HepG2 (cell line): ENCODE results near the gene FANCE. TPM values are rescaled to one million over a fixed set of nuclear protein-coding genes. Genes with fewer than 3 reads are reported as not detected.

ENCODE experiments used
- ARNTL ChIP-seq: sonication (generic); formaldehyde crosslinking; IDR thresholded peaks from 2 replicates; pipeline ENCODE4 v1.4.0; 2020; ENCODE audit warnings: mild to moderate bottlenecking, missing genetic modification reagents
- BATF2 ChIP-seq: sonication (generic); formaldehyde crosslinking; IDR thresholded peaks from 2 replicates; pipeline ENCODE4 v1.8.0; 2022; ENCODE audit warnings: mild to moderate bottlenecking, missing genetic modification reagents, moderate library complexity
- CREBL2 ChIP-seq: sonication (generic); formaldehyde crosslinking; IDR thresholded peaks from 2 replicates; pipeline ENCODE4 v1.8.1; 2023; ENCODE audit warnings: missing genetic modification reagents, mild to moderate bottlenecking, borderline replicate concordance
- DBP ChIP-seq: sonication (generic); formaldehyde crosslinking; IDR thresholded peaks from 2 replicates; pipeline ENCODE4 v1.4.0; 2020; ENCODE audit warnings: missing genetic modification reagents; ENCODE audit errors: not compliant biosample characterization
- EHMT2 ChIP-seq: fragments of 200-600 bp; sonication (generic); IDR thresholded peaks from 2 replicates; pipeline ENCODE4 v1.7.0; 2017; ENCODE audit warnings: antibody characterized with exemption, low read depth, low read length, borderline replicate concordance
- HNRNPUL1 ChIP-seq: fragments of 200-400 bp; formaldehyde crosslinking; IDR thresholded peaks from 2 replicates; pipeline ENCODE4 v1.6.1; 2017; ENCODE audit warnings: low read depth, mild to moderate bottlenecking, low read length, moderate library complexity
- ISL2 ChIP-seq: sonication (generic); formaldehyde crosslinking; IDR thresholded peaks from 2 replicates; pipeline ENCODE4 v1.5.0; 2020; ENCODE audit warnings: missing genetic modification reagents
- JDP2 ChIP-seq: sonication (generic); formaldehyde crosslinking; IDR thresholded peaks from 2 replicates; pipeline ENCODE4 v1.8.1; 2022; ENCODE audit warnings: missing genetic modification reagents, borderline replicate concordance
- KLF15 ChIP-seq: sonication (generic); formaldehyde crosslinking; IDR thresholded peaks from 2 replicates; pipeline ENCODE4 v1.8.1; 2023; ENCODE audit warnings: borderline replicate concordance, mild to moderate bottlenecking, inconsistent platforms, missing genetic modification reagents, mixed read lengths
- MNT ChIP-seq: fragments of 450-650 bp; IDR thresholded peaks from 2 replicates; pipeline ENCODE4 v1.6.1; 2016
- MTA3 ChIP-seq: sonication (generic); formaldehyde crosslinking; IDR thresholded peaks from 2 replicates; pipeline ENCODE4 v1.4.0; 2020; ENCODE audit warnings: missing genetic modification reagents
- NR2F2 ChIP-seq: IDR thresholded peaks from 2 replicates; pipeline ENCODE4 v1.6.1; 2012; ENCODE audit warnings: low read depth, inconsistent platforms, borderline replicate concordance
- PRPF4 ChIP-seq: fragments of 200-400 bp; formaldehyde crosslinking; IDR thresholded peaks from 2 replicates; pipeline ENCODE4 v1.6.1; 2016; ENCODE audit warnings: low read length, low read depth; ENCODE audit not compliant: poor library complexity, severe bottlenecking
- SRSF4 ChIP-seq: fragments of 200-400 bp; formaldehyde crosslinking; IDR thresholded peaks from one replicate; pipeline ENCODE4 v1.6.1; 2018; ENCODE audit warnings: mild to moderate bottlenecking, low read depth, low read length, moderate library complexity; ENCODE audit not compliant: poor library complexity, severe bottlenecking
- ZBTB37 ChIP-seq: sonication (generic); formaldehyde crosslinking; IDR thresholded peaks from 2 replicates; pipeline ENCODE4 v1.4.0; 2020; ENCODE audit warnings: mild to moderate bottlenecking, missing genetic modification reagents
- ZC3H4 ChIP-seq: sonication (generic); formaldehyde crosslinking; IDR thresholded peaks from 2 replicates; pipeline ENCODE4 v1.4.0; 2020; ENCODE audit warnings: missing genetic modification reagents, borderline replicate concordance
- ZFP1 ChIP-seq: IDR thresholded peaks from 2 replicates; pipeline ENCODE4 v1.6.1; 2016
- ZMAT3 ChIP-seq: sonication (generic); formaldehyde crosslinking; conservative IDR thresholded peaks from 2 replicates; pipeline ENCODE4 v1.7.0; 2021; ENCODE audit warnings: missing genetic modification reagents
- ZNF557 ChIP-seq: sonication (generic); formaldehyde crosslinking; IDR thresholded peaks from 2 replicates; pipeline ENCODE4 v1.4.0; 2020; ENCODE audit warnings: missing genetic modification reagents
- ZNF710 ChIP-seq: sonication (generic); formaldehyde crosslinking; IDR thresholded peaks from 2 replicates; pipeline ENCODE4 v1.5.0; 2020; ENCODE audit warnings: mild to moderate bottlenecking, missing genetic modification reagents, borderline replicate concordance
- ZNF768 ChIP-seq: sonication (generic); formaldehyde crosslinking; IDR thresholded peaks from 2 replicates; pipeline ENCODE4 v1.4.0; 2020; ENCODE audit warnings: missing genetic modification reagents
- polyA plus RNA-seq, 8 experiments: library from polyadenylated mRNA; depleted of rRNA in 3 of 8; stranded (reverse) in 7 of 8; unstranded in 1 of 8; fragments of >200 nt; fragmentation: Illumina TruSeq in 4 of 8; extraction: Trizol in 4 of 8; gene quantifications; 2 replicates each; pipeline versions ENCODE4 v1.2.1 to v1.2.3, GENCODE V29; 2011 to 2016; ENCODE audit warnings: low read depth in 4 of 8, missing spikeins in 1 of 8, mixed read lengths in 1 of 8; ENCODE audit not compliant: insufficient read depth in 1 of 8
- total RNA-seq, 5 experiments: library from RNA; depleted of rRNA; stranded (reverse); fragments of >200 nt; fragmentation: Illumina TruSeq; extraction: Trizol; gene quantifications; 2 replicates each; pipeline ENCODE4 v1.2.3, GENCODE V29; 2016; ENCODE audit warnings: low read depth in 1 of 5

Gene FANCE
- total and polyA plus RNA-seq, 2 of the 13 experiments (the other 11 are each of a cell fraction or from before 2014, with no cell fraction given), result 7.1 to 11.2 TPM

GRCh38 chr6:35468181-35468979 lies 16.2 kb downstream of the FANCE start, which contains the start of gene RPL10A (continued):
- peak; percentile 50 for TF ChIP-seq DBP (CRISPR knock-in tag)
- TF ChIP-seq ISL2, result peak; percentile 89
- no peak for TF ChIP-seq JDP2 (CRISPR knock-in tag)
- TF ChIP-seq BATF2 (CRISPR knock-in tag), result peak; percentile 93; the same call in 1 of the 2 replicates
- no peak for TF ChIP-seq PRPF4
- TF ChIP-seq MTA3 (CRISPR knock-in tag), result no peak
- peak; percentile 83 for TF ChIP-seq ARNTL (CRISPR knock-in tag)
- TF ChIP-seq KLF15, result peak; percentile 91; the same call in 1 of the 2 replicates
- no peak for TF ChIP-seq SRSF4
- TF ChIP-seq EHMT2, result no peak
- peak; percentile 68; the same call in 1 of the 2 replicates for TF ChIP-seq NR2F2
- peak; percentile 62; the same call in 1 of the 2 replicates for TF ChIP-seq HNRNPUL1
- TF ChIP-seq ZBTB37, result 0 out of 2 replicates have a peak, but pooled peaks have one; percentile 5
- peak; percentile 81; the same call in 1 of the 2 replicates for TF ChIP-seq ZNF710 (CRISPR knock-in tag)
- no peak for TF ChIP-seq MNT
- peak; percentile 97 for TF ChIP-seq ZMAT3 (CRISPR knock-in tag)
- TF ChIP-seq ZFP1 (CRISPR knock-in tag), result no peak; the same call in 1 of the 2 replicates
- no peak for TF ChIP-seq CREBL2 (CRISPR knock-in tag)
- peak; percentile 60; the same call in 1 of the 2 replicates for TF ChIP-seq ZC3H4
- peak; percentile 62; the same call in 1 of the 2 replicates for TF ChIP-seq ZNF768 (CRISPR knock-in tag)
- TF ChIP-seq ZNF557 (CRISPR knock-in tag), result peak; percentile 80; the same call in 1 of the 2 replicates
